Ishikawa (cell line): ENCODE measurements around the gene JCHAIN.

Experiments
- CEBPB ChIP-seq: IDR thresholded peaks from 2 replicates; pipeline ENCODE4 v1.6.1; 2012
- CREB1 ChIP-seq: IDR thresholded peaks from 2 replicates; pipeline ENCODE4 v1.6.1; 2012; ENCODE audit warnings: low read depth
- EGR1 ChIP-seq: IDR thresholded peaks from 2 replicates; pipeline ENCODE4 v1.6.1; 2012
- EP300 ChIP-seq: IDR thresholded peaks from 2 replicates; pipeline ENCODE4 v1.6.1; 2012; ENCODE audit warnings: borderline replicate concordance
- FOXM1 ChIP-seq: IDR thresholded peaks from 2 replicates; pipeline ENCODE4 v1.6.1; 2012; ENCODE audit warnings: low read depth, borderline replicate concordance
- NFIC ChIP-seq: IDR thresholded peaks from 2 replicates; pipeline ENCODE4 v1.6.1; 2012
- RAD21 ChIP-seq: IDR thresholded peaks from 2 replicates; pipeline ENCODE4 v1.6.1; 2012; ENCODE audit warnings: low read depth
- REST ChIP-seq: IDR thresholded peaks from 2 replicates; pipeline ENCODE4 v1.6.1; 2012; ENCODE audit warnings: low read depth, mild to moderate bottlenecking
- TAF1 ChIP-seq: IDR thresholded peaks from 2 replicates; pipeline ENCODE4 v1.6.1; 2012; ENCODE audit warnings: low read depth, mild to moderate bottlenecking
- TCF12 ChIP-seq: IDR thresholded peaks from 2 replicates; pipeline ENCODE4 v1.6.1; 2012; ENCODE audit warnings: low read depth
- TEAD4 ChIP-seq: IDR thresholded peaks from 2 replicates; pipeline ENCODE4 v1.6.1; 2012
- USF1 ChIP-seq: IDR thresholded peaks from 2 replicates; pipeline ENCODE4 v1.6.1; 2012
- YY1 ChIP-seq: IDR thresholded peaks from 2 replicates; pipeline ENCODE4 v1.6.1; 2012; ENCODE audit warnings: low read depth
- ZBTB7A ChIP-seq: IDR thresholded peaks from 2 replicates; pipeline ENCODE4 v1.6.1; 2012; ENCODE audit warnings: low read depth
- TF ChIP-seq, protein P1 (sequence below): IDR thresholded peaks from 2 replicates; pipeline ENCODE4 v1.6.1; 2012

JCHAIN gene

DNA sequence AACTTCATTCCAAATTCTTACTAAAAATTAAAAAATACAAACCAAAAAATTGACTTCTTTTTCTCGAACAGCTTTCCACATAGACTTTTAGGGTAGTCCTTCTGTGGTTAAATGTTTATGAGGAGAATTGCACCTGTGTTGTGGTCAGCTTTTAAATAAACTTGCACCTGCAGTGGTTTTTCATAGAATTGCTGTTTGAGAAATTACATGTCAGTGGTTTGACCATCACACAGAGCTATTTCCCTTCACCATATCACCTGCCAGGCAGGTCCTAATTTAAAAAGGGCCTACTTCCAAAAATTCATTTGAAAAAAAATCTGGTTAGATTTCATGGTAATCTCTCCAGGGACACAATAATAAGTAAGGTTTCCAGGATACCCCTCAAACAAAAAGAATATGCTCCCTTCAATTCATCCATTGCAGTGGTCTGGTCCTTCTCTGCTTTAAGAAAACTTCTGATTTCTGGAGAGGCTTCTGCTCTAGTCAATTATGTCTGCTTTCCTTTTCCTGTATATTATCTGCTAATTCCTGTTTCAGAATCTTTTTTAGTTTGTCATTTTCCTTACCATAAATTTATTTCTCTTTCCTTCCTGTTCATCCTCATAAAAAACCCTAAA, 12.2 kb upstream of the JCHAIN start:
- no peak for TF ChIP-seq EP300

DNA sequence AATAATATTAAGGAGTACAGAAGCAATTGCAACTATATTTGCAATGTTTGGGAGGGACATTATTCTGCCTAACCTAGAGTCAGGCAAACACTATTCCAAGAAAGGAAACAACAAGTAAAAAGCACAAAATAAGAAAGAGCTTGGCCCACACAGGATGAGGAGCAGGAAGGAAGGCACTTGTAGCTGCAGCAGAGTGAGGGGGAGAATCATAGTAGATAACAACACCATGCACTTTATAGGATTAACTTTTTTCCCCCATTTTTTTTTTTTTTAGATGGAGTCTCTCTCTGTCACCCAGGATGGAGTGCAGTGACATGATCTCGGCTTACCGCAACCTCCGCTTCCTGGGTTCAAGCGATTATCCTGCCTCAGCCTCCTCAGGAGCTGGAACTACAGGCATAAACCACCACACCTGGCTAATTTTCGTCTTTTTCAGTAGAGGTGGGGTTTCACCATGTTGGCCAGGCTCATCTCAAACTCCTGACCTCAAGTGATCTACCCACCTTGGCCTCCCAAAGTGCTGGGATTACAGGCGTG, 10.3 kb upstream of the JCHAIN start:
- TF ChIP-seq EGR1 = no peak
- no peak for TF ChIP-seq TCF12
- no peak for TF ChIP-seq FOXM1
- TF ChIP-seq RAD21 = no peak
- TF ChIP-seq REST = no peak
- TF ChIP-seq TEAD4 = no peak
- TF ChIP-seq CEBPB = no peak
- no peak for TF ChIP-seq TAF1
- no peak for TF ChIP-seq ZBTB7A
- TF ChIP-seq EP300 = no peak
- TF ChIP-seq YY1 = no peak
- no peak for TF ChIP-seq NFIC
- TF ChIP-seq CREB1 = no peak

- TF ChIP-seq EGR1 (no peak), RAD21 (no peak), CREB1 (no peak), TAF1 (no peak), TEAD4 (no peak), TCF12 (no peak), USF1 (no peak), FOXM1 (no peak), NFIC (no peak), ZBTB7A (no peak)
- TF ChIP-seq, protein P1, sequence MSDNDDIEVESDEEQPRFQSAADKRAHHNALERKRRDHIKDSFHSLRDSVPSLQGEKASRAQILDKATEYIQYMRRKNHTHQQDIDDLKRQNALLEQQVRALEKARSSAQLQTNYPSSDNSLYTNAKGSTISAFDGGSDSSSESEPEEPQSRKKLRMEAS = no peak
Observed at GRCh38 chr4:70674731-70675130, 8.4 kb upstream of the JCHAIN start.

GRCh38 chr4:70674191-70674590, 7.9 kb upstream of the JCHAIN start:
- TF ChIP-seq FOXM1 (no peak), CEBPB (no peak), NFIC (no peak), USF1 (no peak), REST (no peak), ZBTB7A (no peak), RAD21 (no peak), EP300 (no peak), CREB1 (no peak), TAF1 (no peak), TCF12 (no peak), EGR1 (no peak), YY1 (no peak), TEAD4 (no peak)
- TF ChIP-seq, protein P1 = no peak

DNA sequence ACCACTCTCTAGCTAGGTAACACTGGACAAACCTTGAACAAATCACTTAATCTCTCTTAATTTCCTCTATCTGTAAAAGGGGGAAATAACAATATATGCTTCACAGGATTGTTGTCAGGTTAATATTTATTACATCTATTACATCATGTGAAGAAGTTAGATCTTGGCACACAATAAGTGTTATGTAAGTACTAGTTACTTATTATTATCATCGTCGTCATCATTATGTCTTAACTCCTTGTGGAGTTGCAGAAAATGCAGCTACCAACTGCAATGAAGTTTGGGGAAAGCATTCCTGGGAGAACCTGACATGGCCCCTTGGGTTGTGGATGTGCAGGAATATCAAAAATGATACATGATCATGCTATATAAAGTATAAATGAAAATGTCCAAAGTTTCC, 4.8 kb upstream of the JCHAIN start:
- no peak for TF ChIP-seq YY1
- TF ChIP-seq EP300 = no peak
- TF ChIP-seq USF1 = no peak
- TF ChIP-seq REST = no peak
- no peak for TF ChIP-seq NFIC
- no peak for TF ChIP-seq ZBTB7A
- no peak for TF ChIP-seq FOXM1
- no peak for TF ChIP-seq CEBPB
- TF ChIP-seq, protein P1 = no peak
- no peak for TF ChIP-seq EGR1
- TF ChIP-seq TEAD4 = no peak
- TF ChIP-seq RAD21 = no peak
- TF ChIP-seq TAF1 = no peak
- TF ChIP-seq TCF12 = no peak
- TF ChIP-seq CREB1 = no peak
